ENCODE results near the gene ABI2.

DNA sequence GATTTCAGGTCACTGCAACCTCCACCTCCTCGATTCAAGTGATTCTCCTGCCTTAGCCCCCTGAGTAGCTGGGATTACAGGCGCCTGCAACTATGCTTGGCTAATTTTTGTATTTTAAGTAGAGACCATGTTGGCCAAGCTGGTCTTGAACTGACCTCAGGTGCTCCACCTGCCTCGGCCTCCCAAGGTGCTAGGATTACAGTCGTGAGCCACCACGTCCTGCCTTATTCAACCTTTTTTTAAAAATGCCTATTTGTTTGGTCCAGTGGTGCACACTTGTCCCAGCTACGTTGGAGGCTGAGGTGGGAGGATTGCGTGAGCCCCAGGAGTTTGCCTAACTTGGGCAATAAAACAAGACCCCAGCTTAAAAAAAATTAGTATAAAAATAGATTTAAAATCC is 46.1 kb upstream of the ABI2 start:
- TF ChIP-seq, protein P1, sequence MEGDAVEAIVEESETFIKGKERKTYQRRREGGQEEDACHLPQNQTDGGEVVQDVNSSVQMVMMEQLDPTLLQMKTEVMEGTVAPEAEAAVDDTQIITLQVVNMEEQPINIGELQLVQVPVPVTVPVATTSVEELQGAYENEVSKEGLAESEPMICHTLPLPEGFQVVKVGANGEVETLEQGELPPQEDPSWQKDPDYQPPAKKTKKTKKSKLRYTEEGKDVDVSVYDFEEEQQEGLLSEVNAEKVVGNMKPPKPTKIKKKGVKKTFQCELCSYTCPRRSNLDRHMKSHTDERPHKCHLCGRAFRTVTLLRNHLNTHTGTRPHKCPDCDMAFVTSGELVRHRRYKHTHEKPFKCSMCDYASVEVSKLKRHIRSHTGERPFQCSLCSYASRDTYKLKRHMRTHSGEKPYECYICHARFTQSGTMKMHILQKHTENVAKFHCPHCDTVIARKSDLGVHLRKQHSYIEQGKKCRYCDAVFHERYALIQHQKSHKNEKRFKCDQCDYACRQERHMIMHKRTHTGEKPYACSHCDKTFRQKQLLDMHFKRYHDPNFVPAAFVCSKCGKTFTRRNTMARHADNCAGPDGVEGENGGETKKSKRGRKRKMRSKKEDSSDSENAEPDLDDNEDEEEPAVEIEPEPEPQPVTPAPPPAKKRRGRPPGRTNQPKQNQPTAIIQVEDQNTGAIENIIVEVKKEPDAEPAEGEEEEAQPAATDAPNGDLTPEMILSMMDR (IDR thresholded peaks at IDR 0.05) = no peak
- TF ChIP-seq POLR2A (IDR thresholded peaks at IDR 0.05) = no peak

All from esophagus squamous epithelium (tissue), 4 donors.